ENCODE measurements around the gene GLI1. TPM values are rescaled to one million over a fixed set of nuclear protein-coding genes. Genes with fewer than 3 reads are reported as not detected.
"Not testable (repeated sequence)": the region's sequence is repeated elsewhere in the genome, so short reads cannot be mapped to it uniquely, and the experiment has no call there.

Gene GLI1
- total RNA-seq, 4 donors from 2014 or later = 0.67 to 2.1 (median 1.3) TPM

DNA sequence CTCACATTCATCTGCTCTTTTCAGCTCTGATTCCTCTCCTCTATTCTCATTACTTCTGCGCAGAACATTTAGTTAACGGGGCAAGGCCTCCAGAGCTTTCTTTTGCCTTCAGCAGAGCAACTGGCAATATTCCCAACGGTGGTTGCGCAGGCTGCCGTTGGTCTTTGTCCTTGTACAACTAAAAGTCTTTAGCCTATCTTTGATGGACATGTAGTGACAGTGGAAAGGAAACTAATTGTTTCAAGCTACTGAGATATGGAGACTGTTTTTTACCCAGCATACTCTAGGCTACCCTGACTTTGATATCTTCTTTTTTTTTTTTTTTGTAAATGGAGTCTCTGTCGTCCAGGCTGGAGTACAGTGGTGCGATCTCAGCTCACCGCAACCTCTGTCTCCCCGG is 41.3 kb upstream of the GLI1 start:
- Histone ChIP-seq H3K27ac (no peak overlapping the region), H3K27me3 (no peaks in the 10 kb centered on the region), H3K9me3 (no peaks in the 10 kb centered on the region), H3K4me1 (no peaks in the 10 kb centered on the region), H3K36me3 (peaks cover 0 to 4% (median 0%) of the 10 kb centered on the region in 3 donors), H3K4me3 (no peak overlapping the region)
- no peak for DNase-seq
- no peak for TF ChIP-seq POLR2A (IDR thresholded peaks at IDR 0.05)
- TF ChIP-seq, protein P1, sequence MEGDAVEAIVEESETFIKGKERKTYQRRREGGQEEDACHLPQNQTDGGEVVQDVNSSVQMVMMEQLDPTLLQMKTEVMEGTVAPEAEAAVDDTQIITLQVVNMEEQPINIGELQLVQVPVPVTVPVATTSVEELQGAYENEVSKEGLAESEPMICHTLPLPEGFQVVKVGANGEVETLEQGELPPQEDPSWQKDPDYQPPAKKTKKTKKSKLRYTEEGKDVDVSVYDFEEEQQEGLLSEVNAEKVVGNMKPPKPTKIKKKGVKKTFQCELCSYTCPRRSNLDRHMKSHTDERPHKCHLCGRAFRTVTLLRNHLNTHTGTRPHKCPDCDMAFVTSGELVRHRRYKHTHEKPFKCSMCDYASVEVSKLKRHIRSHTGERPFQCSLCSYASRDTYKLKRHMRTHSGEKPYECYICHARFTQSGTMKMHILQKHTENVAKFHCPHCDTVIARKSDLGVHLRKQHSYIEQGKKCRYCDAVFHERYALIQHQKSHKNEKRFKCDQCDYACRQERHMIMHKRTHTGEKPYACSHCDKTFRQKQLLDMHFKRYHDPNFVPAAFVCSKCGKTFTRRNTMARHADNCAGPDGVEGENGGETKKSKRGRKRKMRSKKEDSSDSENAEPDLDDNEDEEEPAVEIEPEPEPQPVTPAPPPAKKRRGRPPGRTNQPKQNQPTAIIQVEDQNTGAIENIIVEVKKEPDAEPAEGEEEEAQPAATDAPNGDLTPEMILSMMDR (IDR thresholded peaks at IDR 0.05) = no peak

DNA sequence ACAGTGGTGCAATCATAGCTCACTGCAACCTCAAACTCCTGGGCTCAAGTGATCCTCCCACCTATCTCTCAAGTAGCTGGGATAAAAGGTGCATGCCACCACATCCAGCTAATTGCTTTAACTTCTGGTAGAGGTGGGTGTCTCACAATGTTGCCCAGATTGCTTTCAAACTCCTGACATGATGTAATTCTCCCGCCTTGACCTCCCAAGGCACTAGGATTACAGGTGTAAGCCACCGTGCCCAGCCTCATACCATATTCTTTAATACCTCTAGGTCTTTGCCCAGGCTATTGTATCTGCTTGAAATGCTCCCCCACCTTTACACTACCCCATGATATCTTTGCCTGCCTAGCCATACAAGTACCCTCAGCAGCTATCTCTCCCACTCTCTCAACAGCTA is 40.1 kb upstream of the GLI1 start:
- Histone ChIP-seq H3K36me3 (peaks cover 0 to 4% (median 0%) of the 10 kb centered on the region in 3 donors), H3K9me3 (no peaks in the 10 kb centered on the region), H3K4me3 (no peak overlapping the region), H3K27ac (no peak overlapping the region), H3K4me1 (no peaks in the 10 kb centered on the region), H3K27me3 (no peaks in the 10 kb centered on the region)
- no peak for DNase-seq
- TF ChIP-seq POLR2A (IDR thresholded peaks at IDR 0.05) = no peak
- TF ChIP-seq, protein P1 (IDR thresholded peaks at IDR 0.05) = no peak

DNA sequence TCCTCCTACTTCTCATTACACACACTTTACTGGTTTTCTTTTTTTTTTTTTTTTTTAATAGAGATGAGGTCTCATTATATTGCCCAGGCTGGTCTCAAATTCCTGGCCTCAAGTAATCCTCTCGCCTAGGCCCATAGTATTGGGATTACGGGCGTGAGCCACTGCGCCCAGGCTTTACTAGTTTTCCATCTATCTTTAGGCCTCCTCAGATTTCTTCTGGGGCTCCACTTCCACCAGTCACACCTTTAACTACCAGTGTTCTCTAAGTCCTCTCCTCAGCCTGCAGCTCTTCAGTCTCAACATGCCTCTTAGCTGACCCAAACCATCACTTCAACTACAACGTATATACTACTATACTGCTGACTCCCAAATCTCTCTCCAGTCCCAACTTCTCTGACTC is 39.1 kb upstream of the GLI1 start:
- Histone ChIP-seq H3K27ac (no peak overlapping the region), H3K4me3 (no peak overlapping the region), H3K9me3 (no peaks in the 10 kb centered on the region), H3K36me3 (peaks cover 0 to 7% (median 0%) of the 10 kb centered on the region in 3 donors), H3K4me1 (no peaks in the 10 kb centered on the region), H3K27me3 (no peaks in the 10 kb centered on the region)
- DNase-seq = no peak
- TF ChIP-seq, protein P1 (IDR thresholded peaks at IDR 0.05) = no peak
- no peak for TF ChIP-seq POLR2A (IDR thresholded peaks at IDR 0.05)

DNA sequence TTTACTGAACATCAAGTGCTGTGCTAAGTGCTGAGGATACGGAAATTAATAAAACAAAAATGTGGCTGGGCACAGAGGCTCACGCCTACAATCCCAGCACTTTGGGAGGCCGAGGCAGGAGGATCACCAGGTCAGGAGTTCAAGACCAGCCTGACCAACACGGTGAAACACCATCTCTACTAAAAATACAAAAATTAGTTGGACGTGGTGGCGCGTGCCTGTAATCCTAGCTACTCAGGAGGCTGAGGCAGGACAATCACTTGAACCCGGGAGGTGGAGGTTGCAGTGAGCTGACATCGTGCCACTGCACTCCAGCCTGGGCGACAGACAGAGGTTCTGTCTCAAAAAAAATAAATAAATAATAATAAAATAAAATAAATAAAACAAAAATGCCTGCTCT is 32.6 kb upstream of the GLI1 start:
- not testable (repeated sequence) for DNase-seq, H3K27me3 ChIP-seq, H3K27ac ChIP-seq

DNA sequence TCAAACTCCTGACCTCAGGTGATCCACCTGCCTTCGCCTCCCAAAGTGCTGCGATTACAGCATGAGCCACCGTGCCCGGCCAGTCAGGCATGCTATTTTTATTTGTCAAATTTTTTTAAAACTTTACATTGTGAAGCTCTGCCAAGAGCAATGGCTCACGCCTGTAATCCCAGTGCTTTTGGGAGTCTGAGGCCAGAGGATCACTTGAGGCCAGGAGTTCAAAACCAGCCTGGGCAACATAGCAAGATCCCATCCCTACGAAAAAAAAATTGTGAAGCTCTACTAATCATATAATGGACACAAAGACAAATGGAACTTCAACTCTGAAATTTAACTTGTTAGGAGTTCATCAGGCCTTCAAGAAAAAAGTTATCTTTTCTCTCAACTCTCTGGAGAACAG is 30.6 kb upstream of the GLI1 start:
- no peak for TF ChIP-seq POLR2A (IDR thresholded peaks at IDR 0.05)
- TF ChIP-seq, protein P1 (IDR thresholded peaks at IDR 0.05) = no peak
- peaks cover 0 to 6% (median 0%) of the 10 kb centered on the region in 4 donors for H3K4me1 ChIP-seq
- H3K27me3 ChIP-seq = no peaks in the 10 kb centered on the region
- DNase-seq = peak in 1 of 3 donors; percentile 17
- H3K36me3 ChIP-seq = peaks cover 0 to 8% (median 0%) of the 10 kb centered on the region in 3 donors
- peak overlapping the region in 2 of 4 donors; percentile 92 to 97 for H3K27ac ChIP-seq
- H3K9me3 ChIP-seq = no peaks in the 10 kb centered on the region
- H3K4me3 ChIP-seq = no peak overlapping the region

More for the DNA sequence above, 32.6 kb upstream of the GLI1 start:
- peaks cover 0 to 12% (median 0%) of the 10 kb centered on the region in 3 donors for H3K36me3 ChIP-seq
- not testable (repeated sequence) for H3K4me1 ChIP-seq, H3K4me3 ChIP-seq, H3K9me3 ChIP-seq

DNA sequence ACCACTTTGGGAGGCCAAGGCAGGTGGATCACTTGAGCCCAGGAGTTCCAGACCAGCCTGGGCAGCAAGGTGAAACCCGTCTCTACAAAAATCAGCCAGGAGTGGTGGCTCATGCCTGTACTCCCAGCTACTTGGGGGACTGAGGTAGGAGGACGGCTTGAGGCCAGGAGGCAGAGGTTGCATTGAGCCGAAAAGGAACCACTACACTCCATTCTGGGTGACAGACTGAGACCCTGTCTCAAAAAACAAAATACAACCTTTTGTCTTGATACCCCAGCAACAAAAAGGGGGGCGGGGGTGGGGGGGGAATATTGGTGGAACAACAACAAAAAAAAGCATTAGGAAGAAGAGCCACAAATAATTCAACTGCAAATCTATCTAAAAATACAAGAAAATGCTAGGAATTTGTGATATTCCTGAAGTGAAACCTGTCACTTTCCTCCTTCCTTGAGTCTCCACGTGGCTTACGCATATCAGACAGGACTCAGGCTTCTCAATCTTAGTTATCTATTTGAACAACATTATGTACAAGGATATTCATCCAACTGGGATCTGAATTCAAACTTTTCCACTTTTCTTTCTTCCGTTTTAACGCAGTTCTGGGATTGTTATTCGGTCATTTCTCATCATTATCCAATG is 30.0 kb upstream of the GLI1 start:
- TF ChIP-seq POLR2A (IDR thresholded peaks at IDR 0.05) = no peak
- TF ChIP-seq, protein P1 (IDR thresholded peaks at IDR 0.05) = no peak
- H3K9me3 ChIP-seq = no peaks in the 10 kb centered on the region
- H3K27ac ChIP-seq = peak overlapping the region; percentile 91 to 97 (median 94)
- H3K4me1 ChIP-seq = peaks cover 0 to 6% (median 0%) of the 10 kb centered on the region in 4 donors
- no peaks in the 10 kb centered on the region for H3K27me3 ChIP-seq
- peak in 1 of 3 donors; percentile 34 for DNase-seq
- H3K4me3 ChIP-seq = peak overlapping the region; percentile 60 to 92 (median 76)
- H3K36me3 ChIP-seq = peaks cover 0 to 8% (median 0%) of the 10 kb centered on the region in 3 donors

Data from Peyer's patch (tissue), 4 donors.